Measurements from ENCODE around the gene SPACA4. TPM values are rescaled to one million over a fixed set of nuclear protein-coding genes. Genes with fewer than 3 reads are reported as not detected.

Gene SPACA4
- total RNA-seq, 1 donor from 2014 or later, result not detected

GRCh38 chr19:48639483-48640375, 33.2 kb downstream of the SPACA4 start:
- DNase-seq (ENCODE audit: low spot score), result no peak

GRCh38 chr19:48641850-48642249, 35.3 kb downstream of the SPACA4 start:
- H3K4me1 ChIP-seq, result peaks cover 10% of the 10 kb centered on the region
- no peaks in the 10 kb centered on the region for H3K9me3 ChIP-seq (ENCODE audit: low read depth)
- Mint-ChIP-seq H3K9me3 (no peaks in the 10 kb centered on the region), H3K27me3 (ENCODE audit: insufficient read depth, low read depth) (peaks cover 11% of the 10 kb centered on the region), H3K4me1 (peaks cover 39% of the 10 kb centered on the region), H3K36me3 (peaks cover 10% of the 10 kb centered on the region), H3K4me3 (no peak overlapping the region), H3K27ac (no peak overlapping the region)
- H3F3A ChIP-seq (ENCODE audit: low read depth), result peaks cover 46% of the 10 kb centered on the region
- no peak overlapping the region for H3K4me3 ChIP-seq
- H3K79me2 ChIP-seq (ENCODE audit: low read depth), result peaks cover 15% of the 10 kb centered on the region
- no peak for DNase-seq (ENCODE audit: low spot score)
- TF ChIP-seq CTCF (IDR thresholded peaks at IDR 0.05) (no peak), EZH2 (IDR thresholded peaks at IDR 0.05) (no peak)
- H3K4me2 ChIP-seq, result no peak overlapping the region
- no peak overlapping the region for H3K27ac ChIP-seq
- H3K27me3 ChIP-seq, result no peaks in the 10 kb centered on the region
- no peak overlapping the region for H3K9ac ChIP-seq
- no peaks in the 10 kb centered on the region for H3K36me3 ChIP-seq
- no peak overlapping the region for H2AFZ ChIP-seq (replicated peaks)
- no peaks in the 10 kb centered on the region for H4K20me1 ChIP-seq (ENCODE audit: low read depth)

More at GRCh38 chr19:48639483-48640375, 33.2 kb downstream of the SPACA4 start:
- TF ChIP-seq EZH2phosphoT487 (IDR thresholded peaks at IDR 0.05) (no peak), EZH2 (IDR thresholded peaks at IDR 0.05) (no peak)
- H3K27me3 ChIP-seq, result no peaks in the 10 kb centered on the region
- H3K9ac ChIP-seq, result no peak overlapping the region
- no peak overlapping the region for H3K27ac ChIP-seq
- H3F3A ChIP-seq (ENCODE audit: low read depth), result peaks cover 49% of the 10 kb centered on the region
- H3K4me3 ChIP-seq, result no peak overlapping the region
- peaks cover 15% of the 10 kb centered on the region for H3K4me1 ChIP-seq
- H3K36me3 ChIP-seq, result no peaks in the 10 kb centered on the region
- H3K4me2 ChIP-seq, result no peak overlapping the region
- no peaks in the 10 kb centered on the region for H3K9me3 Mint-ChIP-seq
- no peak overlapping the region for H3K4me3 Mint-ChIP-seq
- peaks cover 39% of the 10 kb centered on the region for H3K4me1 Mint-ChIP-seq
- peaks cover 10% of the 10 kb centered on the region for H3K36me3 Mint-ChIP-seq
- no peaks in the 10 kb centered on the region for H3K9me3 ChIP-seq (ENCODE audit: low read depth)
- H3K79me2 ChIP-seq (ENCODE audit: low read depth), result peaks cover 25% of the 10 kb centered on the region
- no peak overlapping the region for H2AFZ ChIP-seq (replicated peaks)
- H3K27me3 Mint-ChIP-seq (ENCODE audit: insufficient read depth, low read depth), result peaks cover 11% of the 10 kb centered on the region
- H4K20me1 ChIP-seq (ENCODE audit: low read depth), result peaks cover 4% of the 10 kb centered on the region
- H3K27ac Mint-ChIP-seq, result peak overlapping the region; percentile 96

- Histone ChIP-seq H3K9me3 (ENCODE audit: low read depth) (no peaks in the 10 kb centered on the region), H3K79me2 (ENCODE audit: low read depth) (peaks cover 15% of the 10 kb centered on the region), H3K4me3 (no peak overlapping the region), H3K4me2 (no peak overlapping the region), H3K36me3 (no peaks in the 10 kb centered on the region), H3K27me3 (no peaks in the 10 kb centered on the region), H3K9ac (no peak overlapping the region), H3F3A (ENCODE audit: low read depth) (peaks cover 38% of the 10 kb centered on the region), H4K20me1 (ENCODE audit: low read depth) (no peaks in the 10 kb centered on the region), H3K27ac (no peak overlapping the region), H3K4me1 (peaks cover 10% of the 10 kb centered on the region), H2AFZ (replicated peaks) (no peak overlapping the region)
- Mint-ChIP-seq H3K27ac (no peak overlapping the region), H3K4me1 (peaks cover 40% of the 10 kb centered on the region), H3K36me3 (peaks cover 10% of the 10 kb centered on the region), H3K9me3 (no peaks in the 10 kb centered on the region), H3K27me3 (ENCODE audit: insufficient read depth, low read depth) (peaks cover 7% of the 10 kb centered on the region), H3K4me3 (peak overlapping the region; percentile 4)
- TF ChIP-seq EZH2phosphoT487 (IDR thresholded peaks at IDR 0.05), result no peak
- no peak for TF ChIP-seq CTCF (IDR thresholded peaks at IDR 0.05)
- no peak for TF ChIP-seq EZH2 (IDR thresholded peaks at IDR 0.05)
- no peak for DNase-seq (ENCODE audit: low spot score)
Observed at GRCh38 chr19:48642862-48643261, 36.3 kb downstream of the SPACA4 start.

- Mint-ChIP-seq H3K27ac (peak overlapping the region; percentile 21), H3K4me1 (peaks cover 27% of the 10 kb centered on the region), H3K9me3 (no peaks in the 10 kb centered on the region), H3K4me3 (peak overlapping the region; percentile 91), H3K36me3 (peaks cover 4% of the 10 kb centered on the region), H3K27me3 (ENCODE audit: insufficient read depth, low read depth) (peaks cover 7% of the 10 kb centered on the region)
- no peak for TF ChIP-seq EZH2 (IDR thresholded peaks at IDR 0.05)
- TF ChIP-seq EZH2phosphoT487 (IDR thresholded peaks at IDR 0.05), result no peak
- no peak for TF ChIP-seq CTCF (IDR thresholded peaks at IDR 0.05)
- peaks cover 15% of the 10 kb centered on the region for H3K79me2 ChIP-seq (ENCODE audit: low read depth)
- peaks cover 26% of the 10 kb centered on the region for H3F3A ChIP-seq (ENCODE audit: low read depth)
- H4K20me1 ChIP-seq (ENCODE audit: low read depth), result no peaks in the 10 kb centered on the region
- H3K27ac ChIP-seq, result no peak overlapping the region
- no peaks in the 10 kb centered on the region for H3K9me3 ChIP-seq (ENCODE audit: low read depth)
- H3K36me3 ChIP-seq, result no peaks in the 10 kb centered on the region
- no peak for DNase-seq (ENCODE audit: low spot score)
- H3K27me3 ChIP-seq, result no peaks in the 10 kb centered on the region
- H2AFZ ChIP-seq (replicated peaks), result no peak overlapping the region
- H3K4me1 ChIP-seq, result peaks cover 5% of the 10 kb centered on the region
- peak overlapping the region; percentile 95 for H3K4me2 ChIP-seq
- H3K9ac ChIP-seq, result no peak overlapping the region
- peak overlapping the region; percentile 71 for H3K4me3 ChIP-seq
Observed at GRCh38 chr19:48644355-48644754, 37.8 kb downstream of the SPACA4 start.

Data from neural progenitor cell (in vitro differentiated cells).